GM21737 (cell line): ENCODE measurements around the gene KAT7.

ENCODE experiments used
- ATAC-seq: cut with Tn5 transposase; IDR thresholded peaks from one replicate; pipeline ENCODE4 v1.9.1; 2021; ENCODE audit warnings: mild to moderate bottlenecking, moderate library complexity; ENCODE audit not compliant: unreplicated experiment

KAT7 gene

GRCh38 chr17:49760296-49760695, 28.2 kb upstream of the KAT7 start:
- ATAC-seq, result no peak

GRCh38 chr17:49760932-49761558, 27.4 kb upstream of the KAT7 start:
- no peak for ATAC-seq

DNA sequence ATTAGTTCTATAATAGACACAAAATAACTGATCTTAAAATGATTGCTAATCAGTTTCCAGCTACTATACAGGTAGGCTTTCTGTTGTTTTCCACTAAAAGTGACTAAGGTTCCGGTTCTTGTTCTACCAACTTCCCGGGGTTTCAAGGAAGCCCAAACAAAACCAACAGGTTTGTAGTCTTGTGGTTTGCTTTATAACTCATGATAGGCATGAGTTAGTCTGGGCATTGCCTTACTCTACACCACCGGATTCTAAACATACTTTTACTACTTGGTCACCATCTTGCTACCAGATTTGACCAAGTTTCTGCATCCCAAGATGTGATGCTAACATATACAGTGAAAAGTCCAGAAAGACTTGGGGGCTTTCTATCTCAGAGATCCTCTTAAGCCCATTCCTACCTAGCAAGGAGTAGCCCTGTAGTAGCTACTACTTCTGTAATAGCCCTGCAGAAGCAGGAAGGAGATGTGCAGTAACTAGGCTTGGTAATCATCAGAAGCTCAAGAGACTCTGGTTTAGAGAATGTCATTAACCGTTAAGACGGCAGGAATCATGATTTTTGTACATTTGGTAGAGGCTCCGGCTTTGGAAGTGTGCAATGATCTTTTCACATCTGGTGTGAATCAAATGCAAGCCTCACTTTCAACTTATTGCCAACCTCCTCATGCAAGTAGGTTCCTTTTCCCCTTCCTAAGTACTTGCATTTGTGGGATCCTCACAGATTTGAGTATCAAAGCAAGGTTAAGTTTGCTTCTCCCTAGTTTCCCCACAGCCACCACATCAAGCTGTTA, 26.1 kb upstream of the KAT7 start:
- ATAC-seq, result no peak

GRCh38 chr17:49763735-49764558, 24.5 kb upstream of the KAT7 start, which contains the start of gene FAM117A:
TSS of gene FAM117A (minus strand) at chr17:49764131. CDS start at chr17:49764087, 44 bp downstream.
- ATAC-seq, result peak; percentile 94

GRCh38 chr17:49764559-49765180, 23.8 kb upstream of the KAT7 start:
- no peak for ATAC-seq

DNA sequence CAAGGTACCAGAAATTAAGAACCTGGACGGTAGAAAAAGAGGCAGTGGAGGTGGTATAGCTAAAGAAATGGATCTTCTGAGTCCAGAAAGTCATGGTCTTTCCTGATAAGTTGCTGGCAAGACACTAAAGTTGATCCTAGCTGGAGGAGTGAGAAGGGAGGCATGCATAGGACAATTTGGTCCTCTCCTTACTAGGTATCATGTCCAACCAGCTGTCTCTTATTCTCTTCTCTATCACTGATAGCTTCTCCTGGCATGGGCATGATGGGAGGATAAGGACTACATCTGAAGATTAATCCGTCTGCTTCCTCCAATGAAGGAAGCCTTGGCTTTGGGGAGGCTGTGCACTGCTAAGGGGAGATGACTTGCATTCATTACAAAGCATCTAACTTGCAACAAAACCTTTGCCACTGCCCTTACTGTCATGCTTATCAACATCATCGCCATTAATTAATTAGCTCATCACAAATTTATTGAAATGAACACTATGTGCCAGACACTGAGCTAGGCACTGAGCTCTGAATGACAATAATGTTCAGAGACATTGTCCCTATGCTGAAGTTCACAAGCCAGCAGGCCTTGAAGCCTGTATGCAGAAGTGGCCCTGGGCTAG, 21.5 kb upstream of the KAT7 start:
- ATAC-seq, result no peak

DNA sequence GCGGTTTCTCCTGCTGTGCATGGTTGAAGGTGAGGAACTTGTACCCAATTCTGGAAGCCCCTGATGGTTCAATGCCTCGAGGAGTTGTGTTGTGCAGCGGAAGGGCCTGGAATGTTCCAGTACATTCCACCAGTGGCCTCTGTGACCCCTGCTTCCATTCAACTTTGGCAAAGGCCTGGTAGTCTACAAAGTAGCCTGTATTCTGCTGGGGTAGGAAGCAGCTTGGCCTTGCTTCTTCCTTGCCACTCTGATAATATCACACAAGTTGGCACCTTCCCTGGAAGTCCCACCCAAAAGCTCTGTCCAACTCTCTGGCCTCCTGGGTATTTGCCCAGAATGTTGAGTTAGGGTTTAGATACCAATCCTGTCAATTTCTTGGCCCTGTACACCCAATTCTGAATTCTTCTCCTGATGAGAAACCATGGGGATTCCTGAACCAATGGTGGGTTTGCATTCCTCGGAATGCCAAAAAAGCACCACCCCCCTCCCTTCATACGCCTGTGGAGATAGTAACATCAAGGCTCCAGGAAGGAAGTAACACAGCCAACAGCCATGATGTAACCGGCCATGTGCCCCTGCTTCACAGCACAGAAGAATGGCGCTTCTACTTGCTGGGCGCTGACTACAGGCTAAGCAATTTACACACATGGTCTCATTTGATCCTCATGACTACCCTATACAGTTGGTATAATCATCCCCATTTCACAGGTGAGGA, 12.8 kb upstream of the KAT7 start:
- no peak for ATAC-seq

- no peak for ATAC-seq
Measured at GRCh38 chr17:49776551-49777300, 11.8 kb upstream of the KAT7 start.

- ATAC-seq, result no peak
Measured at GRCh38 chr17:49777563-49777962, 10.9 kb upstream of the KAT7 start.

- ATAC-seq, result no peak
Measured at GRCh38 chr17:49779156-49779738, 9.2 kb upstream of the KAT7 start.

DNA sequence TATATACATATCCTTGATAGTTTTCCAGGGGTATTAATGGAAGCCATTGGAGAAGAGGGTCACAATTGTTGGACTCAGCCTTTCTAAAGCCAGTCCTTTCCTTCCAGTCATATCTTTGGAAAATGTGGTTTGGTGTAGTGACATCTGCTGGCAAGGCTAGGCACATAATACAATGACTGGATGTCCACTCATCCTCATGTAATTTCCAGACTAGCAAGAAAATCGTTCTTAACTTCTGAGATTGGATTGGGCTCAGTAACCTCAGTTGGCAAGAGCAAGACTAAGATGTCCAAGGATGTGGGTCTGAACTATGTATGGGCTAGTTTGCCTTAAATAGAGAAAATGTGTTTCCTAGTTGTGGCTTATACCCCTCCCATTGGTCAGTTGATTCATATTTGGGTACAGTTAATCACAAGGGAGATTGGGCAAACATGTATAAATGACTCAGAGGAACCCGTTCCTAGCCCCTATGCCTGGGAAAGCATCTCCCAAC, 8.7 kb upstream of the KAT7 start:
- ATAC-seq, result no peak

- ATAC-seq, result no peak
Measured at GRCh38 chr17:49783071-49783715, 5.3 kb upstream of the KAT7 start.

GRCh38 chr17:49783791-49784190, 4.7 kb upstream of the KAT7 start:
- ATAC-seq, result no peak

GRCh38 chr17:49784636-49785035, 3.8 kb upstream of the KAT7 start:
- ATAC-seq, result no peak

DNA sequence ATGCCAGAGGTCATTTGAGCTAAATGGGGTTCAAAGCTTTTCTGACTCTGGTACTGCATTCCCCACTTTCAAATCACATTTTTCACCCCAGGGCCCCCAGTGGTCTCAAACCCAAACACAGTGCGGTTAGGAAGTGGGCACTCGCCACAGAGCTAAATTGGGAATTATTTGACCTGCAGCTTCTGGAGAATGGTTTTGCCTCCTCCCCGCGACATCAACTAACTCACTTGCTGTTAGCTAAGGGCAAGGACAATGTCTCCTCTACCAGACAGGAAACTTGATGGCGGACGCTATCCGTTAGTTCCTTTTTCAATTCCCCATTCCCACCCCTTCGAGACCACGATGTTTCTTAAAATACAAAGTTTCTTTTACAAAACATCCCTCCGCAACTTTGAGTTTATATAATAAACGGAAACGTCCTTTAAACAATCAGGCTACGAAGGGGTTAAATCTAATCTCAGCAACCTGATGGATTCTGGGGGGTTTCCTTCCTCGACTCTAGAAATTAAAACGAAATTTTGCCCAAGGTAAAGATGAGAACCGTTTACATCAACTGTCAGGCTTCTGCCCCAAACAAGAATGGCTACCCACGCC, 500 bp upstream of the KAT7 start:
- no peak for ATAC-seq

- no peak for ATAC-seq
Measured at GRCh38 chr17:49789243-49789578, 730 bp downstream of the KAT7 start.

DNA sequence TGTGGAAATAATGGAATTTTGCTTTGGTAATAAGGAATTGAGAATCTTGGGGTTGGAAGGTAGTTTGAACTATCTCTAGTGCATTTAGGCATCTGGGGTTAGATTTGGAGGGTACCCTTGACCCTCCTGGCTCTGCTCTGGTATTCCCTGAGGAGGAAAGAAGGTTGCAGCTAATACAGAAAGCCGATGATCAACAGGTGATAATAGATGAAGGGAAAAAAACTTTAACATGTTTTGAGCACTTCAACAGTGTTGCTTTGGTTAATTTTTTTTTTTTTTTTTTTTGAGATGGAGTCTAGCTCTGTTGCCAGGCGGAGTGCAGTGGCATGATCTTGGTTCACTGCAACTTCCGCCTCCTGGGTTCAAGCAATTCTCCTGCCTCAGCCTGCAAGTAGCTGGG, 4.8 kb downstream of the KAT7 start:
- ATAC-seq, result no peak

GRCh38 chr17:49795372-49795771, 6.9 kb downstream of the KAT7 start:
- no peak for ATAC-seq
